Stimulated activated CD4-positive, alpha-beta T cell treated with anti-CD3 and anti-CD28 coated beads, Interleukin-4, amount 100 ng/mL, for 24 hours (primary cell): ENCODE results near the gene EIF5.

ENCODE experiments used
- DNase-seq: peaks from one replicate; pipeline ENCODE4 v3.0.0-alpha.2; 2020

EIF5 gene

GRCh38 chr14:103333754-103334643, at the start of gene EIF5:
TSS of gene EIF5 (plus strand) at chr14:103334237. CDS start at chr14:103335861, 1,624 bp downstream.
- DNase-seq = peak; percentile 99

GRCh38 chr14:103284574-103285467, 49.2 kb upstream of the EIF5 start:
- no peak for DNase-seq

- DNase-seq = no peak
These were observed 47.6 kb upstream of the EIF5 start for GRCh38 chr14:103286460-103286859.

GRCh38 chr14:103286968-103287850, 46.8 kb upstream of the EIF5 start:
- no peak for DNase-seq

- no peak for DNase-seq
These were observed 45.8 kb upstream of the EIF5 start for GRCh38 chr14:103288076-103288766.

GRCh38 chr14:103290056-103290455, 44.0 kb upstream of the EIF5 start:
- no peak for DNase-seq

GRCh38 chr14:103290494-103290893, 43.5 kb upstream of the EIF5 start:
- DNase-seq = no peak

GRCh38 chr14:103290961-103291360, 43.1 kb upstream of the EIF5 start:
- no peak for DNase-seq

- peak; percentile 81 for DNase-seq
These were observed 41.3 kb upstream of the EIF5 start for GRCh38 chr14:103292426-103293374.

GRCh38 chr14:103293465-103293864, 40.6 kb upstream of the EIF5 start:
- no peak for DNase-seq

GRCh38 chr14:103294091-103294490, 39.9 kb upstream of the EIF5 start:
- DNase-seq = no peak

- no peak for DNase-seq
These were observed 38.0 kb upstream of the EIF5 start for GRCh38 chr14:103296007-103296406.

GRCh38 chr14:103296987-103297386, 37.0 kb upstream of the EIF5 start:
- no peak for DNase-seq

- no peak for DNase-seq
These were observed 35.4 kb upstream of the EIF5 start for GRCh38 chr14:103298620-103299019.

- DNase-seq = no peak
These were observed 32.3 kb upstream of the EIF5 start for GRCh38 chr14:103301512-103302354.

- DNase-seq = no peak
These were observed 31.1 kb upstream of the EIF5 start for GRCh38 chr14:103302966-103303365.

GRCh38 chr14:103304706-103305105, 29.3 kb upstream of the EIF5 start:
- DNase-seq = no peak

GRCh38 chr14:103308717-103309616, 25.1 kb upstream of the EIF5 start:
- DNase-seq = no peak
